ENCODE data around the gene PRKCZ. TPM values are rescaled to one million over a fixed set of nuclear protein-coding genes. Genes with fewer than 3 reads are reported as not detected.
"Not testable (repeated sequence)": the region's sequence is repeated elsewhere in the genome, so short reads cannot be mapped to it uniquely, and the experiment has no call there.

PRKCZ gene
- total and polyA plus RNA-seq, 11 donors = 12.5 to 20.7 (median 16.5) TPM

- Histone ChIP-seq H3K27ac (no peak overlapping the region), H3K4me3 (no peak overlapping the region), H3K4me1 (peaks cover 0 to 8% (median 0%) of the 10 kb centered on the region in 12 donors), H3K9me3 (peaks cover 0 to 9% (median 0%) of the 10 kb centered on the region in 12 donors), H3K27me3 (no peaks in the 10 kb centered on the region), H3K36me3 (no peaks in the 10 kb centered on the region)
- WGBS, 4 donors = 88 to 92% (median 92%) methylated on average over 6 to 14 of the region's 14 CpGs
- intact Hi-C loops (cut with DNase I) = loop anchor here in 2 of 10 donors (5.0 to 10.0 kb wide), 2 partner anchors 82 to 84 kb away; no protein-coding TSS in a partner anchor
- TF ChIP-seq POLR2A (IDR thresholded peaks at IDR 0.05) (no peak), CTCF (IDR thresholded peaks at IDR 0.05) (no peak)
- DNase-seq (no peak), ATAC-seq (no peak)
Observed at GRCh38 chr1:2093055-2093454, 42.8 kb downstream of the PRKCZ start.

GRCh38 chr1:2093636-2094035 lies 43.4 kb downstream of the PRKCZ start:
- ATAC-seq (no peak), DNase-seq (no peak)
- Histone ChIP-seq H3K4me3 (no peak overlapping the region), H3K27me3 (no peaks in the 10 kb centered on the region), H3K27ac (no peak overlapping the region), H3K4me1 (peaks cover 0 to 8% (median 0%) of the 10 kb centered on the region in 12 donors), H3K36me3 (no peaks in the 10 kb centered on the region), H3K9me3 (peaks cover 0 to 9% (median 0%) of the 10 kb centered on the region in 12 donors)
- intact Hi-C loops (cut with DNase I) = loop anchor here in 2 of 10 donors (5.0 to 10.0 kb wide), 2 partner anchors 81 to 84 kb away; no protein-coding TSS in a partner anchor
- TF ChIP-seq POLR2A (IDR thresholded peaks at IDR 0.05) (no peak), CTCF (IDR thresholded peaks at IDR 0.05) (no peak)
- WGBS, 4 donors = 84 to 96% (median 89%) methylated on average over 4 to 26 of the region's 26 CpGs

GRCh38 chr1:2094269-2095158 lies 44.3 kb downstream of the PRKCZ start:
- not testable (repeated sequence) for H3K4me3 ChIP-seq, H3K27ac ChIP-seq, H3K27me3 ChIP-seq, H3K9me3 ChIP-seq, H3K36me3 ChIP-seq, DNase-seq, H3K4me1 ChIP-seq
- intact Hi-C loops (cut with DNase I) = loop anchor here in 2 of 10 donors (5.0 to 10.0 kb wide), 2 partner anchors 80 to 83 kb away; no protein-coding TSS in a partner anchor
- 87 to 96% (median 90%) methylated on average over 38 to 60 of the region's 60 CpGs for WGBS, 4 donors
- peak in 3 of 4 donors; percentile 59 to 65 (median 62) for ATAC-seq

- Histone ChIP-seq H3K27ac (no peak overlapping the region), H3K36me3 (no peaks in the 10 kb centered on the region), H3K9me3 (peaks cover 0 to 9% (median 0%) of the 10 kb centered on the region in 12 donors), H3K4me3 (no peak overlapping the region), H3K4me1 (peaks cover 0 to 8% (median 0%) of the 10 kb centered on the region in 12 donors), H3K27me3 (no peaks in the 10 kb centered on the region)
- ATAC-seq = no peak
- WGBS, 4 donors = 85 to 91% (median 87%) methylated on average over 17 of the region's 17 CpGs
- intact Hi-C loops (cut with DNase I) = loop anchor here in 1 of 10 donors (10.0 kb wide), 1 partner anchor 79 kb away; no protein-coding TSS in a partner anchor
- no peak for TF ChIP-seq CTCF (IDR thresholded peaks at IDR 0.05)
- TF ChIP-seq POLR2A (IDR thresholded peaks at IDR 0.05) = no peak
- DNase-seq = no peak
Observed at GRCh38 chr1:2095394-2095793, 45.2 kb downstream of the PRKCZ start.

Data from heart left ventricle (tissue), 16 donors.